GM23338 (cell line): ENCODE measurements around the gene PNLIPRP2.

Experiments used
- CREB1 ChIP-seq: fragments of 250-450 bp; sonication (Bioruptor Pico); IDR thresholded peaks from 2 replicates; pipeline ENCODE4 v1.5.0; 2020; ENCODE audit warnings: low read depth, mild to moderate bottlenecking, moderate library complexity
- EZH2 ChIP-seq: fragments of 200-600 bp; sonication (generic); IDR thresholded peaks from one replicate; pipeline ENCODE4 v1.8.0; 2017; ENCODE audit warnings: antibody characterized with exemption, mild to moderate bottlenecking, low read depth; ENCODE audit not compliant: unreplicated experiment
- EZH2phosphoT487 ChIP-seq: fragments of 200-600 bp; sonication (generic); IDR thresholded peaks from one replicate; pipeline ENCODE4 v1.8.1; 2018; ENCODE audit warnings: antibody characterized with exemption; ENCODE audit not compliant: unreplicated experiment
- JUNB ChIP-seq: IDR thresholded peaks from one replicate; pipeline ENCODE4 v1.6.1; 2016; ENCODE audit warnings: antibody characterized with exemption; ENCODE audit not compliant: unreplicated experiment
- POLR2AphosphoS5 ChIP-seq: IDR thresholded peaks from 2 replicates; pipeline ENCODE4 v1.6.1; 2016; ENCODE audit warnings: antibody characterized with exemption, low read depth
- ZNF114 ChIP-seq: fragments of 250-450 bp; sonication (Bioruptor Pico); IDR thresholded peaks from 2 replicates; pipeline ENCODE4 v1.5.0; 2020; ENCODE audit warnings: mild to moderate bottlenecking, moderate library complexity
- ZNF462 ChIP-seq: fragments of 250-450 bp; sonication (Bioruptor Pico); IDR thresholded peaks from 2 replicates; pipeline ENCODE4 v1.5.0; 2020; ENCODE audit warnings: mild to moderate bottlenecking, moderate library complexity
- TF ChIP-seq, protein P1 (sequence below), 2 experiments: fragments of 200-600 bp in 1 of 2; sonication (generic) in 1 of 2; conservative IDR thresholded peaks; 2 replicates each; pipeline versions ENCODE4 v1.5.1 to v1.6.1; 2016 to 2017; ENCODE audit warnings: antibody characterized with exemption in 2 of 2, low read depth in 2 of 2, mild to moderate bottlenecking in 2 of 2, moderate library complexity in 1 of 2
- TF ChIP-seq, protein P2 (sequence below): IDR thresholded peaks from one replicate; pipeline ENCODE4 v1.6.1; 2018; ENCODE audit warnings: antibody characterized with exemption; ENCODE audit not compliant: unreplicated experiment

DNA sequence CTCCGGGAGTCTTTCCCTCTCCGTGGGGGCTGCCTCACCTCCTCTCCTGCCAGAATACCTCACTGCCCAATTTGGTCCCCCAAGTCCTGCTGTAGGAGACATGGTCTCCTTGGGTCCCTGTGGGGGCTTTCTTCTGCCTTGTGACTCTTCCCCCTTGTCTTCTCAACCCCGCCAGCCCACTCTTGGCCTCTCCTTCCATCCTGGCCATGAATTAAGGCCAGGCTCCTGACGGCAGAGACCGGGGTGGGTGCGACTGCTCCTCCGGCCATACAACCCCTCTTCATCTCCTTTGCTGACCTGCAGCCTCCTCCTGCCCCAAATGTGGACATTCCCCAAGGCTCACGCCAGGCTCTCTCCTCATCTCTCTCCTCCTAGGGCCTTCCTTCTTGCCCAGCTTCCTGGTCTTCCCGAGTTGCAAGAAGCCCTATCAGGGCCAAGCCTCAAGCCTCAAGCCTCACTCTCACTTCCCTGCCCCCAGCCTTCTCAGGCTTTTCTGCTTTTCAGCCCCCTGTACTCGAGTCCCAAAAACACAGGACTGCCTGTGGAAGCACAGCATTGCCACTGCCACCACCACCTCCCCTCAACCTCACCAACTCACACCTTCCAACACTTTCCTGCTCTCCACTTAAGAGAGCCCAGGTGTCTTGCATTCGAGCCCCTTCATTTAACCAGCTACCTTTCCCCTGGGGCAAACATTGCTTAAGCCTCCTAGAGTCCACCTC is 1.3 kb downstream of the PNLIPRP2 start:
- TF ChIP-seq, protein P1, sequence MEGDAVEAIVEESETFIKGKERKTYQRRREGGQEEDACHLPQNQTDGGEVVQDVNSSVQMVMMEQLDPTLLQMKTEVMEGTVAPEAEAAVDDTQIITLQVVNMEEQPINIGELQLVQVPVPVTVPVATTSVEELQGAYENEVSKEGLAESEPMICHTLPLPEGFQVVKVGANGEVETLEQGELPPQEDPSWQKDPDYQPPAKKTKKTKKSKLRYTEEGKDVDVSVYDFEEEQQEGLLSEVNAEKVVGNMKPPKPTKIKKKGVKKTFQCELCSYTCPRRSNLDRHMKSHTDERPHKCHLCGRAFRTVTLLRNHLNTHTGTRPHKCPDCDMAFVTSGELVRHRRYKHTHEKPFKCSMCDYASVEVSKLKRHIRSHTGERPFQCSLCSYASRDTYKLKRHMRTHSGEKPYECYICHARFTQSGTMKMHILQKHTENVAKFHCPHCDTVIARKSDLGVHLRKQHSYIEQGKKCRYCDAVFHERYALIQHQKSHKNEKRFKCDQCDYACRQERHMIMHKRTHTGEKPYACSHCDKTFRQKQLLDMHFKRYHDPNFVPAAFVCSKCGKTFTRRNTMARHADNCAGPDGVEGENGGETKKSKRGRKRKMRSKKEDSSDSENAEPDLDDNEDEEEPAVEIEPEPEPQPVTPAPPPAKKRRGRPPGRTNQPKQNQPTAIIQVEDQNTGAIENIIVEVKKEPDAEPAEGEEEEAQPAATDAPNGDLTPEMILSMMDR (conservative IDR thresholded peaks at IDR 0.05; ENCODE audit: low read depth in 2 of 2) = no peak
- TF ChIP-seq EZH2 (no peak), CREB1 (CRISPR knock-in tag) (no peak), ZNF114 (no peak), EZH2phosphoT487 (no peak), POLR2AphosphoS5 (no peak), ZNF462 (CRISPR knock-in tag) (no peak), JUNB (no peak)
- TF ChIP-seq, protein P2, sequence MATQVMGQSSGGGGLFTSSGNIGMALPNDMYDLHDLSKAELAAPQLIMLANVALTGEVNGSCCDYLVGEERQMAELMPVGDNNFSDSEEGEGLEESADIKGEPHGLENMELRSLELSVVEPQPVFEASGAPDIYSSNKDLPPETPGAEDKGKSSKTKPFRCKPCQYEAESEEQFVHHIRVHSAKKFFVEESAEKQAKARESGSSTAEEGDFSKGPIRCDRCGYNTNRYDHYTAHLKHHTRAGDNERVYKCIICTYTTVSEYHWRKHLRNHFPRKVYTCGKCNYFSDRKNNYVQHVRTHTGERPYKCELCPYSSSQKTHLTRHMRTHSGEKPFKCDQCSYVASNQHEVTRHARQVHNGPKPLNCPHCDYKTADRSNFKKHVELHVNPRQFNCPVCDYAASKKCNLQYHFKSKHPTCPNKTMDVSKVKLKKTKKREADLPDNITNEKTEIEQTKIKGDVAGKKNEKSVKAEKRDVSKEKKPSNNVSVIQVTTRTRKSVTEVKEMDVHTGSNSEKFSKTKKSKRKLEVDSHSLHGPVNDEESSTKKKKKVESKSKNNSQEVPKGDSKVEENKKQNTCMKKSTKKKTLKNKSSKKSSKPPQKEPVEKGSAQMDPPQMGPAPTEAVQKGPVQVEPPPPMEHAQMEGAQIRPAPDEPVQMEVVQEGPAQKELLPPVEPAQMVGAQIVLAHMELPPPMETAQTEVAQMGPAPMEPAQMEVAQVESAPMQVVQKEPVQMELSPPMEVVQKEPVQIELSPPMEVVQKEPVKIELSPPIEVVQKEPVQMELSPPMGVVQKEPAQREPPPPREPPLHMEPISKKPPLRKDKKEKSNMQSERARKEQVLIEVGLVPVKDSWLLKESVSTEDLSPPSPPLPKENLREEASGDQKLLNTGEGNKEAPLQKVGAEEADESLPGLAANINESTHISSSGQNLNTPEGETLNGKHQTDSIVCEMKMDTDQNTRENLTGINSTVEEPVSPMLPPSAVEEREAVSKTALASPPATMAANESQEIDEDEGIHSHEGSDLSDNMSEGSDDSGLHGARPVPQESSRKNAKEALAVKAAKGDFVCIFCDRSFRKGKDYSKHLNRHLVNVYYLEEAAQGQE = no peak
